ENCODE measurements around the gene FAM98B.

The FAM98B gene

GRCh38 chr15:38474155-38474757, 20.3 kb downstream of the FAM98B start:
- H3K4me3 ChIP-seq = no peak overlapping the region
- H3K36me3 ChIP-seq = peaks cover 43 to 100% (median 73%) of the 10 kb centered on the region in 11 experiments; a peak in 21 of 22 replicates
- no peak for TF ChIP-seq Cebpa-rat (IDR thresholded peaks at IDR 0.05)
- no peaks in the 10 kb centered on the region for H3K27me3 ChIP-seq
- 0 out of 22 replicates have a peak, but pooled peaks cover 0 to 3% (median 0%) of the 10 kb centered on the region in 11 experiments for H4K20me1 ChIP-seq
- H3K4me1 ChIP-seq = peaks cover 0 to 6% (median 5%) of the 10 kb centered on the region in 10 experiments; a peak in 15 of 20 replicates
- H3K4me2 ChIP-seq = no peak overlapping the region
- H3K9me3 ChIP-seq (replicated peaks in 1 of 11) = no peaks in the 10 kb centered on the region
- no peak overlapping the region for H3K27ac ChIP-seq
- no peak overlapping the region for H3K9ac ChIP-seq

- H3K36me3 ChIP-seq = peaks cover 43 to 89% (median 64%) of the 10 kb centered on the region in 11 experiments; a peak in 21 of 22 replicates
- no peak overlapping the region for H3K27ac ChIP-seq
- no peak overlapping the region for H3K4me2 ChIP-seq
- H3K4me3 ChIP-seq = no peak overlapping the region
- peaks cover 3 to 17% (median 14%) of the 10 kb centered on the region in 10 experiments; a peak in 16 of 20 replicates for H3K4me1 ChIP-seq
- H3K9me3 ChIP-seq (replicated peaks in 1 of 11) = no peaks in the 10 kb centered on the region
- no peak for TF ChIP-seq Cebpa-rat (IDR thresholded peaks at IDR 0.05)
- no peak overlapping the region for H3K9ac ChIP-seq
- 0 out of 22 replicates have a peak, but pooled peaks cover 0 to 3% (median 0%) of the 10 kb centered on the region in 11 experiments for H4K20me1 ChIP-seq
- H3K27me3 ChIP-seq = no peaks in the 10 kb centered on the region
Observed at GRCh38 chr15:38475361-38475760, 21.4 kb downstream of the FAM98B start.

GRCh38 chr15:38476120-38476519, 22.2 kb downstream of the FAM98B start:
- H3K27me3 ChIP-seq = no peaks in the 10 kb centered on the region
- H3K4me1 ChIP-seq = peaks cover 4 to 24% (median 15%) of the 10 kb centered on the region in 10 experiments; a peak in 16 of 20 replicates
- H3K4me3 ChIP-seq = no peak overlapping the region
- H3K27ac ChIP-seq = no peak overlapping the region
- 0 out of 22 replicates have a peak, but pooled peaks cover 0 to 3% (median 0%) of the 10 kb centered on the region in 11 experiments for H4K20me1 ChIP-seq
- H3K9me3 ChIP-seq (replicated peaks in 1 of 11) = no peaks in the 10 kb centered on the region
- peaks cover 43 to 84% (median 61%) of the 10 kb centered on the region in 11 experiments; a peak in 21 of 22 replicates for H3K36me3 ChIP-seq
- TF ChIP-seq Cebpa-rat (IDR thresholded peaks at IDR 0.05) = no peak
- no peak overlapping the region for H3K4me2 ChIP-seq
- no peak overlapping the region for H3K9ac ChIP-seq

- no peak overlapping the region for H3K27ac ChIP-seq
- peaks cover 9 to 39% (median 20%) of the 10 kb centered on the region in 10 experiments; a peak in 16 of 20 replicates for H3K4me1 ChIP-seq
- no peaks in the 10 kb centered on the region for H3K27me3 ChIP-seq
- H3K36me3 ChIP-seq = peaks cover 47 to 84% (median 66%) of the 10 kb centered on the region in 11 experiments; a peak in 21 of 22 replicates
- TF ChIP-seq Cebpa-rat (IDR thresholded peaks at IDR 0.05) = no peak
- H3K4me2 ChIP-seq = no peak overlapping the region
- H3K9ac ChIP-seq = no peak overlapping the region
- H3K9me3 ChIP-seq (replicated peaks in 1 of 11) = no peaks in the 10 kb centered on the region
- 0 out of 22 replicates have a peak, but pooled peaks cover 0 to 3% (median 0%) of the 10 kb centered on the region in 11 experiments for H4K20me1 ChIP-seq
- H3K4me3 ChIP-seq = no peak overlapping the region
Observed at GRCh38 chr15:38477637-38478036, 23.7 kb downstream of the FAM98B start.

GRCh38 chr15:38479266-38479665, 25.3 kb downstream of the FAM98B start:
- no peaks in the 10 kb centered on the region for H3K27me3 ChIP-seq
- peak overlapping the region in 8 of 11 experiments; percentile 1 to 77 (median 46); a peak in 14 of 22 replicates for H3K4me2 ChIP-seq
- H3K27ac ChIP-seq = peak overlapping the region in 7 of 11 experiments; percentile 22 to 75 (median 60); a peak in 12 of 22 replicates
- peaks cover 41 to 82% (median 65%) of the 10 kb centered on the region in 11 experiments; a peak in 21 of 22 replicates for H3K36me3 ChIP-seq
- H3K9me3 ChIP-seq (replicated peaks in 1 of 11) = no peaks in the 10 kb centered on the region
- H3K9ac ChIP-seq = peak overlapping the region in 2 of 11 experiments; percentile 19 to 44; a peak in 3 of 22 replicates
- peaks cover 10 to 42% (median 22%) of the 10 kb centered on the region in 10 experiments; a peak in 16 of 20 replicates for H3K4me1 ChIP-seq
- H4K20me1 ChIP-seq = 0 out of 22 replicates have a peak, but pooled peaks cover 0 to 3% (median 0%) of the 10 kb centered on the region in 11 experiments
- H3K4me3 ChIP-seq = no peak overlapping the region
- no peak for TF ChIP-seq Cebpa-rat (IDR thresholded peaks at IDR 0.05)

DNA sequence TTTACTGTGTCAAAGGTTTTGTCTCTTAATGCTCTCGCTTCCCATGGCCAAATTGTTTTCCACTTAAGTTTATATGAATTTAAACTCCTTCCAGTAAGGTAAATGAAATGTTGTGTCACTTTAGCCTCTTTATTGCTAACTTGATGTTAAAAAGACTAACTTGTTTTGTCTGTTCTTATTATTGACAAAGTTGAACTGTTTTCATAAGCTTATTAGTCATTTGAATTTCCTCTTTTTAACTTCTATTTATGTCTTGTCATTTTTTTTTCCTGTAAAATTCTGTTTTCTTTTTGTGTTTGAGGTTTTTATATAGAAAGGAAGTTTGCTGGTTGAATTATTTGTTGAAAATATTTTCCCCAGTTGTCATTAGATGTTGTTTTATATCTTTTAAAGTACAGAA, 25.8 kb downstream of the FAM98B start:
- peak overlapping the region in 3 of 11 experiments; percentile 12 to 44 (median 19); a peak in 4 of 22 replicates for H3K9ac ChIP-seq
- H3K9me3 ChIP-seq (replicated peaks in 1 of 11) = no peaks in the 10 kb centered on the region

DNA sequence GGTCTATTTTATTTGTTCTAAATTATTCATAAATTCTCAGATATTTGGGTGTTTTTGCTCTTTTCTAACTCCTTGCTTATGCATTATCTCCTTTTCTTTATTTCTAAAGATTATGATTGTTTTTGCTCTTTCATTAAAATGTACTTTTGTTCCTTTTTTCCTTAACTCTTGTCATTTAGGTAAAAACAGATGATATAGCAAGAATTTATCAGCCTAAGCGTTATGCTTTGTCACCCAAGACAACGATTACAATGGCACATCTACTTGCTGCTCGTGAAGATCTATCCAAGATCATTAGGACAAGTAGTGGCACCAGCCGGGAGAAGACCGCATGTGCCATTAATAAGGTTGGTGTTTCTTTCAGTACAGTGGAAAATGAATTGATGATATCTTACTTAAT, 27.2 kb downstream of the FAM98B start:
- Histone ChIP-seq H3K4me3 (no peak overlapping the region), H3K9ac (no peak overlapping the region), H3K27me3 (no peaks in the 10 kb centered on the region), H4K20me1 (0 out of 22 replicates have a peak, but pooled peaks cover 0 to 3% (median 0%) of the 10 kb centered on the region in 11 experiments), H3K27ac (no peak overlapping the region), H3K9me3 (replicated peaks in 1 of 11) (no peaks in the 10 kb centered on the region), H3K4me1 (peaks cover 10 to 42% (median 22%) of the 10 kb centered on the region in 10 experiments; a peak in 16 of 20 replicates), H3K4me2 (no peak overlapping the region), H3K36me3 (peaks cover 22 to 77% (median 56%) of the 10 kb centered on the region in 11 experiments; a peak in 21 of 22 replicates)
- no peak for TF ChIP-seq Cebpa-rat (IDR thresholded peaks at IDR 0.05)

More for the DNA sequence above, 25.8 kb downstream of the FAM98B start:
- peak overlapping the region in 7 of 11 experiments; percentile 27 to 77 (median 52); a peak in 11 of 22 replicates for H3K4me2 ChIP-seq
- no peak overlapping the region for H3K4me3 ChIP-seq
- no peaks in the 10 kb centered on the region for H3K27me3 ChIP-seq
- H4K20me1 ChIP-seq = 0 out of 22 replicates have a peak, but pooled peaks cover 0 to 3% (median 0%) of the 10 kb centered on the region in 11 experiments
- H3K27ac ChIP-seq = peak overlapping the region in 8 of 11 experiments; percentile 21 to 75 (median 60); a peak in 13 of 22 replicates
- no peak for TF ChIP-seq Cebpa-rat (IDR thresholded peaks at IDR 0.05)
- H3K36me3 ChIP-seq = peaks cover 36 to 78% (median 61%) of the 10 kb centered on the region in 11 experiments; a peak in 21 of 22 replicates
- H3K4me1 ChIP-seq = peaks cover 10 to 42% (median 22%) of the 10 kb centered on the region in 10 experiments; a peak in 16 of 20 replicates

DNA sequence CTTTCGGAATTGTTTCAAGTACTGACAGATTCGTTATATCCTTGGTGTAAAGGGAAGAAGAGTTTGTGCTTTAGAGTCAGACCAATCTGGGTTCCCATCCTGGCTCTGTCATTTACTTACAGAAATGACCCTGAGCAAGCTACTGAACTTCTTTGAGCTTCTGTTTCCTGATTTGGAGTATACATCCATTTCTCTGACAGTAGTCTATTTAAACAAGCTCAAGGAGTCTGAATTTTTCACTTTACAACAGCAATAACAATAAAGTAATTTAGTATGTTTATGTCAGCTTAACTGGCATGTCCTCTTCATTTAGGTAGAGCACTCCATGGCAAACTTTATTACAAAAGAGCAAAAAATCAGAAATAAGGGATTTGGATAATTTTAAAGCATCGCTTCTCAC, 27.8 kb downstream of the FAM98B start:
- H4K20me1 ChIP-seq = 0 out of 22 replicates have a peak, but pooled peaks cover 0 to 3% (median 0%) of the 10 kb centered on the region in 11 experiments
- no peak for TF ChIP-seq Cebpa-rat (IDR thresholded peaks at IDR 0.05)
- H3K27ac ChIP-seq = no peak overlapping the region
- 0 out of 22 replicates have a peak overlapping the region, but pooled peaks of 1 of the 11 experiments have one; percentile 24 for H3K4me2 ChIP-seq
- H3K4me1 ChIP-seq = peaks cover 10 to 47% (median 22%) of the 10 kb centered on the region in 10 experiments; a peak in 16 of 20 replicates
- no peak overlapping the region for H3K4me3 ChIP-seq
- no peaks in the 10 kb centered on the region for H3K9me3 ChIP-seq (replicated peaks in 1 of 11)
- H3K9ac ChIP-seq = no peak overlapping the region
- no peaks in the 10 kb centered on the region for H3K27me3 ChIP-seq
- H3K36me3 ChIP-seq = peaks cover 19 to 76% (median 56%) of the 10 kb centered on the region in 11 experiments; a peak in 21 of 22 replicates

GRCh38 chr15:38482572-38482971, 28.6 kb downstream of the FAM98B start:
- no peak overlapping the region for H3K9ac ChIP-seq
- H3K4me1 ChIP-seq = peaks cover 10 to 52% (median 22%) of the 10 kb centered on the region in 10 experiments; a peak in 16 of 20 replicates
- 0 out of 22 replicates have a peak, but pooled peaks cover 0 to 3% (median 0%) of the 10 kb centered on the region in 11 experiments for H4K20me1 ChIP-seq
- peak overlapping the region in 4 of 11 experiments; percentile 2 to 31 (median 20); a peak in 6 of 22 replicates for H3K4me2 ChIP-seq
- H3K27ac ChIP-seq = no peak overlapping the region
- no peaks in the 10 kb centered on the region for H3K9me3 ChIP-seq (replicated peaks in 1 of 11)
- peaks cover 19 to 76% (median 55%) of the 10 kb centered on the region in 11 experiments; a peak in 21 of 22 replicates for H3K36me3 ChIP-seq
- no peak for TF ChIP-seq Cebpa-rat (IDR thresholded peaks at IDR 0.05)
- H3K27me3 ChIP-seq = no peaks in the 10 kb centered on the region
- no peak overlapping the region for H3K4me3 ChIP-seq

Measured in BLaER1 treated with 17β-estradiol and CSF1 and Interleukin-3, amounts not matched to agents 10 nM and 100 nM (cell line).